Liver (tissue), 9 donors: ENCODE data around the gene SEPHS2. TPM values are rescaled to one million over a fixed set of nuclear protein-coding genes. Genes with fewer than 3 reads are reported as not detected.

Experiments
- DNase-seq: peaks from one replicate; pipeline ENCODE4 v3.0.0-alpha.2; 2017; ENCODE audit warnings: low spot score
- H3K27ac ChIP-seq, 2 donors: one replicate each; pipeline ENCODE4 v1.7.0; 2013; ENCODE audit warnings: inconsistent platforms in 2 of 2, low read length in 2 of 2, control low read depth in 1 of 2, low read depth in 1 of 2, mild to moderate bottlenecking in 1 of 2
- H3K27me3 ChIP-seq, 4 donors: one replicate each; pipeline versions ENCODE4 v1.6.1 to v1.7.0; 2013; ENCODE audit warnings: low read length in 3 of 4, inconsistent platforms in 1 of 4, mild to moderate bottlenecking in 1 of 4, moderate library complexity in 1 of 4; ENCODE audit not compliant: control insufficient read depth in 4 of 4, insufficient read depth in 4 of 4
- H3K36me3 ChIP-seq, 4 donors: one replicate each; pipeline versions ENCODE4 v1.6.1 to v1.7.0; 2013; ENCODE audit warnings: low read length in 3 of 4, mild to moderate bottlenecking in 3 of 4, low read depth in 1 of 4, moderate library complexity in 1 of 4; ENCODE audit not compliant: control insufficient read depth in 4 of 4, insufficient read depth in 3 of 4
- H3K4me1 ChIP-seq, 4 donors: one replicate each; pipeline versions ENCODE4 v1.6.1 to v1.7.0; 2013; ENCODE audit warnings: low read length in 3 of 4, mild to moderate bottlenecking in 3 of 4, moderate library complexity in 1 of 4; ENCODE audit not compliant: control insufficient read depth in 4 of 4, insufficient read depth in 4 of 4
- H3K4me3 ChIP-seq, 3 donors: one replicate each; pipeline versions ENCODE4 v1.6.1 to v1.7.0; 2013; ENCODE audit warnings: low read length in 3 of 3, control low read depth in 1 of 3, low read depth in 1 of 3, mild to moderate bottlenecking in 1 of 3
- H3K9ac ChIP-seq, 2 donors: one replicate each; pipeline ENCODE4 v1.7.0; 2013; ENCODE audit warnings: low read length in 2 of 2, mild to moderate bottlenecking in 2 of 2, moderate library complexity in 2 of 2, control low read depth in 1 of 2, low read depth in 1 of 2
- H3K9me3 ChIP-seq, 4 donors: one replicate each; pipeline versions ENCODE4 v1.6.1 to v1.7.0; 2013; ENCODE audit warnings: low read length in 3 of 4; ENCODE audit not compliant: control insufficient read depth in 4 of 4
- ATF3 ChIP-seq: IDR thresholded peaks from 2 replicates; pipeline ENCODE4 v1.6.1; 2016; ENCODE audit warnings: antibody characterized with exemption
- CTCF ChIP-seq: fragments of 150-350 bp; IDR thresholded peaks from 2 replicates; pipeline ENCODE4 v1.5.1; 2017; ENCODE audit warnings: improper control_type of control experiment, low read depth, low read length; ENCODE audit not compliant: missing input control
- EGR1 ChIP-seq, 2 donors: IDR thresholded peaks; 2 replicates each; pipeline ENCODE4 v1.6.1; 2016 to 2018; ENCODE audit warnings: antibody characterized with exemption in 2 of 2, low read depth in 2 of 2
- FOXA1 ChIP-seq: IDR thresholded peaks from 2 replicates; pipeline ENCODE4 v1.6.1; 2016; ENCODE audit warnings: antibody characterized with exemption
- FOXA2 ChIP-seq: IDR thresholded peaks from 2 replicates; pipeline ENCODE4 v1.6.1; 2016; ENCODE audit warnings: antibody characterized with exemption
- GABPA ChIP-seq, 2 donors: IDR thresholded peaks in 1 of 2; conservative IDR thresholded peaks in 1 of 2; 2 replicates each; pipeline ENCODE4 v1.6.1; 2016; ENCODE audit warnings: antibody characterized with exemption in 2 of 2, mild to moderate bottlenecking in 1 of 2, moderate library complexity in 1 of 2
- HNF4A ChIP-seq, 2 donors: conservative IDR thresholded peaks; 2 replicates each; pipeline ENCODE4 v1.6.1; 2016; ENCODE audit warnings: antibody characterized with exemption in 2 of 2, mild to moderate bottlenecking in 2 of 2
- HNF4G ChIP-seq: IDR thresholded peaks from 2 replicates; pipeline ENCODE4 v1.6.1; 2016; ENCODE audit warnings: antibody characterized with exemption
- JUND ChIP-seq, 2 donors: IDR thresholded peaks; 2 replicates each; pipeline ENCODE4 v1.6.1; 2016; ENCODE audit warnings: antibody characterized with exemption in 2 of 2
- MAX ChIP-seq: IDR thresholded peaks from 2 replicates; pipeline ENCODE4 v1.6.1; 2016; ENCODE audit warnings: antibody characterized with exemption
- NR2F2 ChIP-seq: IDR thresholded peaks from 2 replicates; pipeline ENCODE4 v1.6.1; 2016; ENCODE audit warnings: antibody characterized with exemption
- RAD21 ChIP-seq, 2 donors: IDR thresholded peaks; 2 replicates each; pipeline ENCODE4 v1.6.1; 2016; ENCODE audit warnings: antibody characterized with exemption in 2 of 2, mild to moderate bottlenecking in 2 of 2
- REST ChIP-seq: IDR thresholded peaks from 2 replicates; pipeline ENCODE4 v1.6.1; 2016; ENCODE audit warnings: antibody characterized with exemption, mild to moderate bottlenecking
- RXRA ChIP-seq, 2 donors: IDR thresholded peaks; 2 replicates each; pipeline ENCODE4 v1.6.1; 2017 to 2018; ENCODE audit warnings: antibody characterized with exemption in 2 of 2, mild to moderate bottlenecking in 1 of 2
- SP1 ChIP-seq: IDR thresholded peaks from 2 replicates; pipeline ENCODE4 v1.6.1; 2018; ENCODE audit warnings: antibody characterized with exemption, mild to moderate bottlenecking
- TAF1 ChIP-seq: conservative IDR thresholded peaks from 2 replicates; pipeline ENCODE4 v1.6.1; 2016; ENCODE audit warnings: antibody characterized with exemption, mild to moderate bottlenecking
- YY1 ChIP-seq: IDR thresholded peaks from 2 replicates; pipeline ENCODE4 v1.6.1; 2016; ENCODE audit warnings: antibody characterized with exemption, mild to moderate bottlenecking
- ZBTB33 ChIP-seq: IDR thresholded peaks from 2 replicates; pipeline ENCODE4 v1.6.1; 2016; ENCODE audit warnings: antibody characterized with exemption
- WGBS: extraction: QIAGEN DNeasy Blood & Tissue Kit; methylation state at CpG from one replicate; pipeline ENCODE4 v1.1.7; 2013; 5-methylcytosine and 5-hydroxymethylcytosine counted together
- polyA plus RNA-seq, 2 donors: library from polyadenylated mRNA; stranded (reverse) in 1 of 2; unstranded in 1 of 2; fragments of 200-250 nt in 1 of 2; fragments of >200 nt in 1 of 2; fragmentation: Nextera tagmentation in 1 of 2; extraction: Ambion mirVana in 1 of 2; gene quantifications; one replicate each; pipeline versions ENCODE4 v1.2.1 to v1.2.3, GENCODE V29; 2013 to 2015
- total RNA-seq, 2 donors: library from RNA; depleted of rRNA; stranded (reverse); fragments of >200 nt; gene quantifications; one replicate each; pipeline ENCODE4 v1.2.3, GENCODE V29; 2014
- donor health status: healthy.
- donor health status: healthy.
- donor health status: healthy.
- donor health status: healthy.
- donor health status: healthy.

The SEPHS2 gene
- total and polyA plus RNA-seq, 4 donors: 50.1 to 241 (median 132) TPM

- TF ChIP-seq NR2F2: peak; percentile 58
- peak in 1 of 2 donors; percentile 57 for TF ChIP-seq JUND (IDR thresholded peaks at IDR 0.05)
- peak; percentile 76 for TF ChIP-seq ZBTB33
- peak; percentile 89 to 93 for TF ChIP-seq HNF4A (conservative IDR thresholded peaks at IDR 0.05)
- peak; percentile 62 for TF ChIP-seq MAX
- no peak for TF ChIP-seq EGR1 (IDR thresholded peaks at IDR 0.05; ENCODE audit: low read depth in 2 of 2)
- peak; percentile 60 for TF ChIP-seq TAF1
- TF ChIP-seq CTCF: no peak
- TF ChIP-seq RXRA (IDR thresholded peaks at IDR 0.05): peak; percentile 57 to 82
- peak; percentile 78 for TF ChIP-seq REST
- peak; percentile 48 for TF ChIP-seq FOXA2
- peak; percentile 95 for TF ChIP-seq SP1
- no peak for TF ChIP-seq ATF3
- peak in 1 of 2 donors; percentile 25 for TF ChIP-seq GABPA (IDR thresholded peaks at IDR 0.05 in 1 of 2, conservative IDR thresholded peaks at IDR 0.05 in 1 of 2)
- TF ChIP-seq HNF4G: peak; percentile 68
- peak; percentile 22 to 43 for TF ChIP-seq RAD21 (IDR thresholded peaks at IDR 0.05)
- TF ChIP-seq YY1: peak; percentile 92
- peak; percentile 45 for TF ChIP-seq FOXA1
- H3K9ac ChIP-seq: peak overlapping the region in 1 of 2 donors; percentile 70
- DNase-seq: no peak
- 32% methylated on average over 12 of the region's 12 CpGs for WGBS
- peaks cover 0 to 2% (median 0%) of the 10 kb centered on the region in 4 donors for H3K36me3 ChIP-seq
- H3K4me3 ChIP-seq: no peak overlapping the region
- H3K27ac ChIP-seq: peak overlapping the region; percentile 96 to 99
- H3K9me3 ChIP-seq: no peaks in the 10 kb centered on the region
- no peaks in the 10 kb centered on the region for H3K27me3 ChIP-seq
- peaks cover 4 to 30% (median 16%) of the 10 kb centered on the region in 4 donors for H3K4me1 ChIP-seq
These were observed 2.0 kb upstream of the SEPHS2 start for GRCh38 chr16:30447512-30448226.
